ENCODE results near the gene HMG20A. TPM values are rescaled to one million over a fixed set of nuclear protein-coding genes. Genes with fewer than 3 reads are reported as not detected.
A peak's percentile ranks its signal among the peaks of the same experiment; 100 is the strongest.

Gene HMG20A
- total and polyA plus RNA-seq, 10 donors = 17.9 to 107 (median 77.2) TPM

GRCh38 chr15:77497110-77497737 lies 76.5 kb downstream of the HMG20A start:
- Histone ChIP-seq H3K4me3 (no peak overlapping the region), H3K27ac (peak overlapping the region in 7 of 8 donors; percentile 67 to 86 (median 80)), H3K36me3 (peaks cover 0 to 6% (median 0%) of the 10 kb centered on the region in 6 donors), H3K4me1 (peaks cover 24 to 74% (median 54%) of the 10 kb centered on the region in 6 donors), H3K27me3 (replicated peaks in 1 of 7) (no peaks in the 10 kb centered on the region), H3K9me3 (no peaks in the 10 kb centered on the region)
- TF ChIP-seq POLR2A (IDR thresholded peaks at IDR 0.05) = no peak
- TF ChIP-seq, protein P1, sequence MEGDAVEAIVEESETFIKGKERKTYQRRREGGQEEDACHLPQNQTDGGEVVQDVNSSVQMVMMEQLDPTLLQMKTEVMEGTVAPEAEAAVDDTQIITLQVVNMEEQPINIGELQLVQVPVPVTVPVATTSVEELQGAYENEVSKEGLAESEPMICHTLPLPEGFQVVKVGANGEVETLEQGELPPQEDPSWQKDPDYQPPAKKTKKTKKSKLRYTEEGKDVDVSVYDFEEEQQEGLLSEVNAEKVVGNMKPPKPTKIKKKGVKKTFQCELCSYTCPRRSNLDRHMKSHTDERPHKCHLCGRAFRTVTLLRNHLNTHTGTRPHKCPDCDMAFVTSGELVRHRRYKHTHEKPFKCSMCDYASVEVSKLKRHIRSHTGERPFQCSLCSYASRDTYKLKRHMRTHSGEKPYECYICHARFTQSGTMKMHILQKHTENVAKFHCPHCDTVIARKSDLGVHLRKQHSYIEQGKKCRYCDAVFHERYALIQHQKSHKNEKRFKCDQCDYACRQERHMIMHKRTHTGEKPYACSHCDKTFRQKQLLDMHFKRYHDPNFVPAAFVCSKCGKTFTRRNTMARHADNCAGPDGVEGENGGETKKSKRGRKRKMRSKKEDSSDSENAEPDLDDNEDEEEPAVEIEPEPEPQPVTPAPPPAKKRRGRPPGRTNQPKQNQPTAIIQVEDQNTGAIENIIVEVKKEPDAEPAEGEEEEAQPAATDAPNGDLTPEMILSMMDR (IDR thresholded peaks at IDR 0.05 in 8 of 11, conservative IDR thresholded peaks at IDR 0.05 in 3 of 11) = peak in 7 of 11 experiments; percentile 3 to 59 (median 29)
- TF ChIP-seq POLR2AphosphoS5 (IDR thresholded peaks at IDR 0.05) = peak in 1 of 3 donors; percentile 25
- DNase-seq = peak; percentile 75
- intact Hi-C loops (cut with DNase I; ENCODE audit: low total_unique reads) = loop anchor here (5.0 to 10.0 kb wide), 3 partner anchors 310 to 472 kb away; no protein-coding TSS in a partner anchor
- 45 to 68% (median 60%) methylated on average over 7 of the region's 7 CpGs for WGBS, 5 donors

DNA sequence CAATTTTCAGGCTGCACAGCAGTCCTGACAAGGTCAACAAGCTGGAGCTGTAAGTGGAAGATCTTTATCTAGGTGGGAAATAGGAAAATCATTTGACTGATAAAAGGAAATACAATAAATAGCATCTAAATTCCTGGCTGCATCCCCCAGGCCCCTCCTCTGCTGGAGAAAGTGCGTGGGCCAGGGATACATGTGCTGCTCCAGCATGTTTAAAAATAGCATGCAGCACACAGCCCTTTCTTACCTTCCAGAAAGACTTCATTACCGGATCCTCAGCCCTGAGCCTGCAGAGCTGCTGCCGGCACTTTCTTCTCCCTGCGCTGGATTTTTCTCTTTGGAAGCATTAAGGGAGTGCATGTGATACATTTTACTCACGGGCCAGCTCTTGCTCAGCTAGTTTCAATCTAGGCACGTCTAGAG lies 77.3 kb downstream of the HMG20A start:
- WGBS, 5 donors = 57 to 87% (median 69%) methylated on average over 6 of the region's 6 CpGs
- TF ChIP-seq POLR2AphosphoS5 (IDR thresholded peaks at IDR 0.05) (peak in 1 of 3 donors; percentile 13), POLR2A (IDR thresholded peaks at IDR 0.05) (no peak)
- H3K36me3 ChIP-seq = peaks cover 0 to 6% (median 0%) of the 10 kb centered on the region in 6 donors
- DNase-seq = no peak
- H3K27ac ChIP-seq = peak overlapping the region; percentile 19 to 86 (median 68)
- intact Hi-C loops (cut with DNase I; ENCODE audit: low total_unique reads) = loop anchor here (5.0 to 10.0 kb wide), 3 partner anchors 311 to 473 kb away; no protein-coding TSS in a partner anchor
- H3K9me3 ChIP-seq = no peaks in the 10 kb centered on the region
- H3K27me3 ChIP-seq (replicated peaks in 1 of 7) = no peaks in the 10 kb centered on the region
- H3K4me1 ChIP-seq = peaks cover 23 to 68% (median 50%) of the 10 kb centered on the region in 6 donors
- H3K4me3 ChIP-seq = no peak overlapping the region

DNA sequence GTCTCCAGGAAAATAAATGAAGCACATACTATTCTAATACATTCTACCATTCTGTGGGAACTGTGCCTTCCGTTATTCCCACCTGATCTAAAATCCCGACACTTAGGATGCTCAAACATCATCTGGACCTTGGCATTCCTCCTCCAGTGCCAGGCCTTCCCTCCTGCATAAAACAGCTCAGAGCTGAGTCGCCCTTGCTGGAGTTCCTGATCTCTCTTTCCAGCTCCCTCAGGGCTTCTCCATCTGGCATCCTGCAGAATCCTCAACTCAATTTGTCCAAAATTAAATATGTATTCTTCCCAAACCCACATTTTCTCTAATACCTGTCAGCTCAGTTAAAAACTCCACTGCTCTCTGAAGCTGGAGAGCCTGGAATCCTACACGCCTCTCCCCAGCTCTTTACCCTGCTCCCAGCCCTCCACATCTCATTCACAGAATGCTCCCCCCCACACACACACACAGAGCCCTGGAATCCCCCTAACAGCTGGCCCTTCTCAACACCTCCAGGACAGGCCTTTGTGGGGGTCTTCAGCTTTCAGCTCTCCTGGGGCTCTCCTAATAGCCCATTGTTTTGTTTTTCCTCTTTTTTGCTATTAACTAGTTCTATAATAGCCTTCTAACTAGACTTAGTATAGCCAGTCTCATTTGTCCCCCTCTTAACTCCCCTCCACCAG lies 78.5 kb downstream of the HMG20A start:
- 77 to 89% (median 84%) methylated on average over 4 of the region's 4 CpGs for WGBS, 5 donors
- DNase-seq = no peak
- Histone ChIP-seq H3K27ac (peak overlapping the region in 6 of 8 donors; percentile 51 to 86 (median 74)), H3K4me3 (no peak overlapping the region), H3K4me1 (peaks cover 14 to 55% (median 39%) of the 10 kb centered on the region in 6 donors), H3K36me3 (peaks cover 0 to 6% (median 0%) of the 10 kb centered on the region in 6 donors), H3K9me3 (no peaks in the 10 kb centered on the region), H3K27me3 (replicated peaks in 1 of 7) (no peaks in the 10 kb centered on the region)
- TF ChIP-seq POLR2AphosphoS5 (IDR thresholded peaks at IDR 0.05) = no peak
- no peak for TF ChIP-seq POLR2A (IDR thresholded peaks at IDR 0.05)
- TF ChIP-seq, protein P1 (IDR thresholded peaks at IDR 0.05 in 8 of 11, conservative IDR thresholded peaks at IDR 0.05 in 3 of 11) = no peak
- intact Hi-C loops (cut with DNase I; ENCODE audit: low total_unique reads) = loop anchor here (5.0 to 10.0 kb wide), 3 partner anchors 312 to 474 kb away; no protein-coding TSS in a partner anchor

GRCh38 chr15:77500989-77501388 lies 80.3 kb downstream of the HMG20A start:
- peaks cover 0 to 15% (median 0%) of the 10 kb centered on the region in 6 donors for H3K36me3 ChIP-seq
- peak overlapping the region in 2 of 8 donors; percentile 81 to 86 for H3K27ac ChIP-seq
- intact Hi-C loops (cut with DNase I; ENCODE audit: low total_unique reads) = no loop called here
- WGBS, 5 donors = 88 to 95% (median 90%) methylated on average over 2 of the region's 2 CpGs
- no peaks in the 10 kb centered on the region for H3K9me3 ChIP-seq
- TF ChIP-seq POLR2AphosphoS5 (IDR thresholded peaks at IDR 0.05) (no peak), POLR2A (IDR thresholded peaks at IDR 0.05) (no peak)
- TF ChIP-seq, protein P1 (IDR thresholded peaks at IDR 0.05 in 8 of 11, conservative IDR thresholded peaks at IDR 0.05 in 3 of 11) = no peak
- no peaks in the 10 kb centered on the region for H3K27me3 ChIP-seq (replicated peaks in 1 of 7)
- DNase-seq = no peak
- H3K4me1 ChIP-seq = peaks cover 17 to 55% (median 38%) of the 10 kb centered on the region in 6 donors
- no peak overlapping the region for H3K4me3 ChIP-seq
